MM.1S (cell line): ENCODE results near the gene NOP10.

Experiments used
- DNase-seq: peaks from one replicate; pipeline ENCODE4 v3.0.0-alpha.2; 2015
- H2AFZ ChIP-seq: fragments of 300-600 bp; sonication (generic); 2 replicates; pipeline ENCODE4 v1.6.0; 2016; ENCODE audit warnings: antibody characterized with exemption, low read length
- H3F3A ChIP-seq: fragments of 300-600 bp; sonication (generic); 2 replicates; pipeline ENCODE4 v1.6.1; 2016; ENCODE audit warnings: mild to moderate bottlenecking, antibody characterized with exemption, low read length, moderate library complexity, mixed read lengths; ENCODE audit not compliant: insufficient read depth
- H3K27ac ChIP-seq: fragments of 300-600 bp; sonication (generic); 2 replicates; pipeline ENCODE4 v1.5.1; 2016; ENCODE audit warnings: mild to moderate bottlenecking, low read length
- H3K27me3 ChIP-seq: fragments of 300-600 bp; sonication (generic); replicated peaks from 2 replicates; pipeline ENCODE4 v1.6.0; 2016; ENCODE audit warnings: low read length; ENCODE audit not compliant: insufficient read depth
- H3K36me3 ChIP-seq: fragments of 300-600 bp; sonication (generic); replicated peaks from 2 replicates; pipeline ENCODE4 v1.6.1; 2016; ENCODE audit warnings: mild to moderate bottlenecking, low read length, mixed read lengths; ENCODE audit not compliant: insufficient read depth
- H3K4me1 ChIP-seq: fragments of 300-600 bp; sonication (generic); 2 replicates; pipeline ENCODE4 v1.6.1; 2016; ENCODE audit warnings: low read length, mixed read lengths
- H3K4me2 ChIP-seq: fragments of 300-600 bp; sonication (generic); 2 replicates; pipeline ENCODE4 v1.6.0; 2016; ENCODE audit warnings: low read depth, low read length
- H3K4me3 ChIP-seq: fragments of 300-600 bp; sonication (generic); 2 replicates; pipeline ENCODE4 v1.5.1; 2016; ENCODE audit warnings: low read length, mixed read lengths
- H3K79me2 ChIP-seq: fragments of 300-600 bp; sonication (generic); 2 replicates; pipeline ENCODE4 v1.6.1; 2016; ENCODE audit warnings: mixed run types, low read length, mixed read lengths
- H3K9ac ChIP-seq: fragments of 300-600 bp; sonication (generic); 2 replicates; pipeline ENCODE4 v1.6.1; 2016; ENCODE audit warnings: low read length, mixed read lengths
- H3K9me2 ChIP-seq: fragments of 300-600 bp; sonication (generic); replicated peaks from 2 replicates; pipeline ENCODE4 v1.6.1; 2016; ENCODE audit warnings: mild to moderate bottlenecking, low read length, mixed read lengths; ENCODE audit not compliant: insufficient read depth
- H3K9me3 ChIP-seq: fragments of 300-600 bp; sonication (generic); replicated peaks from 2 replicates; pipeline ENCODE4 v1.6.1; 2016; ENCODE audit warnings: mild to moderate bottlenecking, low read length, mixed read lengths; ENCODE audit not compliant: insufficient read depth
- H4K20me1 ChIP-seq: fragments of 300-600 bp; sonication (generic); 2 replicates; pipeline ENCODE4 v1.6.1; 2016; ENCODE audit warnings: mild to moderate bottlenecking, low read length, moderate library complexity, mixed read lengths; ENCODE audit not compliant: insufficient read depth
- EZH2 ChIP-seq: fragments of 300-600 bp; sonication (generic); optimal IDR thresholded peaks from 2 replicates; pipeline ENCODE3; 2017; ENCODE audit warnings: low read depth, mild to moderate bottlenecking, antibody characterized with exemption, low read length, mixed read lengths
- EZH2phosphoT487 ChIP-seq: fragments of 300-600 bp; sonication (generic); IDR thresholded peaks from 2 replicates; pipeline ENCODE4 v1.6.1; 2018; ENCODE audit warnings: antibody characterized with exemption, low read length
- TF ChIP-seq, protein P1 (sequence below): fragments of 300-600 bp; sonication (generic); IDR thresholded peaks from 2 replicates; pipeline ENCODE4 v1.5.1; 2016; ENCODE audit warnings: antibody characterized with exemption, low read length, mixed read lengths

The NOP10 gene

DNA sequence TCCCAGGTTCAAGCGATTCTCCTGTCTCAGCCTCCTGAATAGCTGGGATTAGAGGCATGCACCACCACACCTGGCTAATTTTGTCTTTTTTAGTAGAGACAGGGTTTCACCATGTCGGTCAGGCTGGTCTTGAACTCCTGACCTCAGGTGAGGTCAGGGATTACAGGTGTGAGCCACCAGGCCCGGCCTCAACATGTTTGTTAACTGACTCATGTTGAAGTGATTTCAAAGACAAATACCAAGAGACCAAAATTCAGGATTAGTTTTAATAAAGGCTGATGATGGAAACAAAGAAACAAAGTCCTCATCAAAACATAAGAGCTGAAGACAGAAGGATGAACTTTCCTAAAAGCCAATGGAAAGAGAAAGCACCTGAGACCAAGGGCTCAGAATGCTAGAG is 41.9 kb downstream of the NOP10 start:
- no peaks in the 10 kb centered on the region for H3K4me1 ChIP-seq
- no peaks in the 10 kb centered on the region for H3K36me3 ChIP-seq
- no peak overlapping the region for H3K9ac ChIP-seq
- no peak overlapping the region for H3K4me2 ChIP-seq
- no peaks in the 10 kb centered on the region for H3K9me2 ChIP-seq
- H3F3A ChIP-seq = no peaks in the 10 kb centered on the region
- no peak overlapping the region for H3K27ac ChIP-seq
- no peak overlapping the region for H3K4me3 ChIP-seq
- TF ChIP-seq, protein P1, sequence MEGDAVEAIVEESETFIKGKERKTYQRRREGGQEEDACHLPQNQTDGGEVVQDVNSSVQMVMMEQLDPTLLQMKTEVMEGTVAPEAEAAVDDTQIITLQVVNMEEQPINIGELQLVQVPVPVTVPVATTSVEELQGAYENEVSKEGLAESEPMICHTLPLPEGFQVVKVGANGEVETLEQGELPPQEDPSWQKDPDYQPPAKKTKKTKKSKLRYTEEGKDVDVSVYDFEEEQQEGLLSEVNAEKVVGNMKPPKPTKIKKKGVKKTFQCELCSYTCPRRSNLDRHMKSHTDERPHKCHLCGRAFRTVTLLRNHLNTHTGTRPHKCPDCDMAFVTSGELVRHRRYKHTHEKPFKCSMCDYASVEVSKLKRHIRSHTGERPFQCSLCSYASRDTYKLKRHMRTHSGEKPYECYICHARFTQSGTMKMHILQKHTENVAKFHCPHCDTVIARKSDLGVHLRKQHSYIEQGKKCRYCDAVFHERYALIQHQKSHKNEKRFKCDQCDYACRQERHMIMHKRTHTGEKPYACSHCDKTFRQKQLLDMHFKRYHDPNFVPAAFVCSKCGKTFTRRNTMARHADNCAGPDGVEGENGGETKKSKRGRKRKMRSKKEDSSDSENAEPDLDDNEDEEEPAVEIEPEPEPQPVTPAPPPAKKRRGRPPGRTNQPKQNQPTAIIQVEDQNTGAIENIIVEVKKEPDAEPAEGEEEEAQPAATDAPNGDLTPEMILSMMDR = no peak
- TF ChIP-seq EZH2phosphoT487 = no peak
- no peak for TF ChIP-seq EZH2
- no peaks in the 10 kb centered on the region for H4K20me1 ChIP-seq
- H2AFZ ChIP-seq = no peak overlapping the region
- no peaks in the 10 kb centered on the region for H3K9me3 ChIP-seq
- DNase-seq = no peak
- peaks cover 41% of the 10 kb centered on the region for H3K79me2 ChIP-seq
- no peaks in the 10 kb centered on the region for H3K27me3 ChIP-seq

DNA sequence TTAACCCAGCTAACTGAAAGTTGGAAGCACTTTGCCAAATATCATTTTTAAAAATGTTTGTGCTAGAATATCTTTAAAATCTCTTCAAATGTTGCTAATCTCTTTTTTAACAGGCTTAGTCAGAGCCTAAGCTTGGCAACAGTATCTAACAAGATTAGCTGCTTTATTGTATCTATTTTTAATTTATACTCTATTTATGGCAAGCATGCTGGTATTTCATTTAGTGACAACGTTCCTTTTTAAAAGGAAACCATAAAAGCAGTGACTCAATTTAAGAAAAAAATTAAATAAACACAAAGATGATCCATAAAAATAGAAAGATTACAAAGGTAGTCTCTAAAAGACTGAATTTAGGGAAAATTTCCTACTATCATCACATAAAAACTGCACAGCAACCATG is 45.9 kb downstream of the NOP10 start:
- Histone ChIP-seq H3K36me3 (no peaks in the 10 kb centered on the region), H4K20me1 (no peaks in the 10 kb centered on the region), H3K4me3 (no peak overlapping the region), H3K79me2 (peaks cover 54% of the 10 kb centered on the region), H3K27me3 (no peaks in the 10 kb centered on the region), H3K9ac (no peak overlapping the region), H3K9me3 (no peaks in the 10 kb centered on the region), H3K4me2 (no peak overlapping the region), H2AFZ (no peak overlapping the region), H3K27ac (no peak overlapping the region), H3K9me2 (no peaks in the 10 kb centered on the region), H3K4me1 (no peaks in the 10 kb centered on the region), H3F3A (no peaks in the 10 kb centered on the region)
- no peak for DNase-seq
- TF ChIP-seq EZH2phosphoT487 (no peak), EZH2 (no peak)
- TF ChIP-seq, protein P1 = no peak

DNA sequence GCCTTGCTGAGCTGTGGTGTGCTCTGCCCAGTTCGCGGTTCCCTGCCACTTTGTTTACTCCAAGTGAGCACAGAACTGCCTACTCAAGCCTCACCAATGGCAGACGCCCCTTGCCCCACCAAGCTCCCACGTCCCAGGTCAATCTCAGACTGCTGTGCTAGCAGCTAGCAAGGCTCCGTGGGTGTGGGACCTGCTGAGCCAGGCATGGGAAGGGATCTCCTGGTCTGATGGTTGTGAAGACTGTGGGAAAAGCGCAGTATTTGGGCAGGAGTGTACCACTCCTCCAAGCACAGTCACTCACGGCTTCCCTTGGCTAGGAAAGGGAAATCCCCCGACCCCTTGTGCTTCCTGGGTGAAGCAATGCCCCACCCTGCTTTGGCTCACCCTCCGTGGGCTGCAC is 50.3 kb downstream of the NOP10 start:
- no peak overlapping the region for H3K27ac ChIP-seq
- no peaks in the 10 kb centered on the region for H3K27me3 ChIP-seq

More for the DNA sequence above, 50.3 kb downstream of the NOP10 start:
- Histone ChIP-seq H3K9ac (no peak overlapping the region), H3K4me2 (no peak overlapping the region), H3K36me3 (no peaks in the 10 kb centered on the region), H2AFZ (no peak overlapping the region), H3K4me1 (no peaks in the 10 kb centered on the region), H3K9me2 (no peaks in the 10 kb centered on the region), H4K20me1 (no peaks in the 10 kb centered on the region), H3K4me3 (no peak overlapping the region), H3K9me3 (no peaks in the 10 kb centered on the region), H3K79me2 (peaks cover 29% of the 10 kb centered on the region), H3F3A (no peaks in the 10 kb centered on the region)
- TF ChIP-seq EZH2phosphoT487 (no peak), EZH2 (no peak)
- TF ChIP-seq, protein P1 = no peak
- no peak for DNase-seq
